ENCODE results near the gene KCNK4.

Gene KCNK4

DNA sequence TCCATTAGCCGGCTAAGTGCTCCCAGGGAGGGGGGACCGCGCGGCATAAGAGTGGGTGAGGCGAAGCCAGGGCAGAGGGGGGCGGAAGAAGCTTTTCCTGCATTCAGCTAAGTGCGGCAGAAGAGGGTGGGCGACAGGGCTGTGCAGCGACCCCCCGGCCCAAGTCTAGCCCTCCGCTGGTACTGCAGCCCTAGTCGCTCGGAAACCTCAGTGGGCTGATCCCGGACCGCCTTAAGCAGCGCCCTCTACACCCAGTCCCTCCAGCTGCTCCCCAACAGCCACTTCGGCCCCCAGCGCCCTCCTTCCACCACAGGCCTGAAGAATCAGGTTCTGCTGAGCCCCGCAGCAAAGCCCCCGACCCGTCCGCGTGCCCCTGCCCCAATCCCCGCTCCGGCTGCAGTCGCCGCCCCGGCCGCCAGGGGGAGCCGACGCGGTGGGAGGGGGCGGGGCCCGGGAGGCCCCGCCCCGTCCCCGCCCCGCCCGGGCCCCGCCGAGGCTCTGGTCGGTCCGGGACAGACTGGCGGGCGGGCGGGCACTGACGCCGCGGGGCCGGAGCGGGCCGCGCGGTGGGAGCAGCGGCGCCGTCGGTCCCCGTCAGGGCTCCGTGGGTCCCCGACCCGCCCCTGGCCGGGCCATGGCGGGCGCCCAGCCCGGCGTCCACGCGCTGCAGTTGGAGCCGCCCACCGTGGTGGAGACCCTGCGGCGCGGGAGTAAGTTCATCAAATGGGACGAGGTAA is 39.9 kb upstream of the KCNK4 start, which contains the start of gene PLCB3:
TSS of gene PLCB3 (plus strand) at position 515 of the 737 bp plus-strand sequence. CDS start at position 635, 120 bp downstream.
- Histone ChIP-seq H3K27me3 (ENCODE audit: insufficient read depth, low read length, poor library complexity, severe bottlenecking) (no peaks in the 10 kb centered on the region), H3K36me3 (ENCODE audit: insufficient read depth, low read length) (no peaks in the 10 kb centered on the region), H3K9ac (ENCODE audit: low read depth, low read length, poor library complexity, severe bottlenecking) (peak within 1 kb of the TSS; percentile 68), H4K20me1 (ENCODE audit: insufficient read depth, low read length, poor library complexity, severe bottlenecking) (no peaks in the 10 kb centered on the region), H3K79me2 (ENCODE audit: insufficient read depth, low read length) (peaks cover 7% of the 10 kb centered on the region), H3K9me2 (replicated peaks; ENCODE audit: low read depth, low read length) (no peaks in the 10 kb centered on the region), H2AFZ (ENCODE audit: low read length) (peak within 1 kb of the TSS; percentile 99), H3K4me3 (ENCODE audit: low read length, poor library complexity, severe bottlenecking) (peak within 1 kb of the TSS; percentile 84), H3K4me2 (ENCODE audit: low read depth, low read length, poor library complexity, severe bottlenecking) (peak within 1 kb of the TSS; percentile 89), H3F3A (ENCODE audit: low read depth) (peaks cover 3% of the 10 kb centered on the region; the same call in 1 of the 2 replicates), H3K9me3 (ENCODE audit: insufficient read depth, low read depth, low read length) (no peaks in the 10 kb centered on the region), H3K4me1 (ENCODE audit: insufficient read depth, low read length, poor library complexity, severe bottlenecking) (peaks cover 30% of the 10 kb centered on the region)
- no peak for TF ChIP-seq EZH2phosphoT487 (IDR thresholded peaks at IDR 0.05; ENCODE audit: borderline replicate concordance)
- TF ChIP-seq, protein P1, sequence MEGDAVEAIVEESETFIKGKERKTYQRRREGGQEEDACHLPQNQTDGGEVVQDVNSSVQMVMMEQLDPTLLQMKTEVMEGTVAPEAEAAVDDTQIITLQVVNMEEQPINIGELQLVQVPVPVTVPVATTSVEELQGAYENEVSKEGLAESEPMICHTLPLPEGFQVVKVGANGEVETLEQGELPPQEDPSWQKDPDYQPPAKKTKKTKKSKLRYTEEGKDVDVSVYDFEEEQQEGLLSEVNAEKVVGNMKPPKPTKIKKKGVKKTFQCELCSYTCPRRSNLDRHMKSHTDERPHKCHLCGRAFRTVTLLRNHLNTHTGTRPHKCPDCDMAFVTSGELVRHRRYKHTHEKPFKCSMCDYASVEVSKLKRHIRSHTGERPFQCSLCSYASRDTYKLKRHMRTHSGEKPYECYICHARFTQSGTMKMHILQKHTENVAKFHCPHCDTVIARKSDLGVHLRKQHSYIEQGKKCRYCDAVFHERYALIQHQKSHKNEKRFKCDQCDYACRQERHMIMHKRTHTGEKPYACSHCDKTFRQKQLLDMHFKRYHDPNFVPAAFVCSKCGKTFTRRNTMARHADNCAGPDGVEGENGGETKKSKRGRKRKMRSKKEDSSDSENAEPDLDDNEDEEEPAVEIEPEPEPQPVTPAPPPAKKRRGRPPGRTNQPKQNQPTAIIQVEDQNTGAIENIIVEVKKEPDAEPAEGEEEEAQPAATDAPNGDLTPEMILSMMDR (conservative IDR thresholded peaks at IDR 0.05; ENCODE audit: low read length) = peak; percentile 64

DNA sequence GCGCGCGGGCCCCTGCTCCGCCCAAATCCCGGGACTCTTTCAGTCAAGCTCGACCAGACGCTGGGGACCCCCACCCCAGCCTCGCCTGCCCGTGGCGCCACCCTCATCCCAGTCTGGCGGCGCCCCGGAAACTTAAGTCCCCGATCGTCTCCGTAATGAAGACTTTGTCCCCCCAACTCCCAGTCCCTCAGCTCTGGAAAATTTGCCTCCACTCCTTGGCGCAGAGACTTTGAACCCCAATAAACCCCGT is 39.4 kb upstream of the KCNK4 start:
- H3K9ac ChIP-seq (ENCODE audit: low read depth, low read length, poor library complexity, severe bottlenecking) = peak overlapping the region; percentile 68
- H3K36me3 ChIP-seq (ENCODE audit: insufficient read depth, low read length) = no peaks in the 10 kb centered on the region
- H3K79me2 ChIP-seq (ENCODE audit: insufficient read depth, low read length) = peaks cover 5% of the 10 kb centered on the region; the same call in 1 of the 2 replicates
- peaks cover 3% of the 10 kb centered on the region; the same call in 1 of the 2 replicates for H3F3A ChIP-seq (ENCODE audit: low read depth)
- H3K9me2 ChIP-seq (replicated peaks; ENCODE audit: low read depth, low read length) = no peaks in the 10 kb centered on the region
- H4K20me1 ChIP-seq (ENCODE audit: insufficient read depth, low read length, poor library complexity, severe bottlenecking) = no peaks in the 10 kb centered on the region
- peak overlapping the region; percentile 82 for H3K4me2 ChIP-seq (ENCODE audit: low read depth, low read length, poor library complexity, severe bottlenecking)
- peak overlapping the region; percentile 75 for H2AFZ ChIP-seq (ENCODE audit: low read length)
- no peak for TF ChIP-seq EZH2phosphoT487 (IDR thresholded peaks at IDR 0.05; ENCODE audit: borderline replicate concordance)
- TF ChIP-seq, protein P1 (conservative IDR thresholded peaks at IDR 0.05; ENCODE audit: low read length) = no peak
- peaks cover 30% of the 10 kb centered on the region for H3K4me1 ChIP-seq (ENCODE audit: insufficient read depth, low read length, poor library complexity, severe bottlenecking)
- no peaks in the 10 kb centered on the region for H3K9me3 ChIP-seq (ENCODE audit: insufficient read depth, low read depth, low read length)
- H3K4me3 ChIP-seq (ENCODE audit: low read length, poor library complexity, severe bottlenecking) = peak overlapping the region; percentile 84
- no peaks in the 10 kb centered on the region for H3K27me3 ChIP-seq (ENCODE audit: insufficient read depth, low read length, poor library complexity, severe bottlenecking)

DNA sequence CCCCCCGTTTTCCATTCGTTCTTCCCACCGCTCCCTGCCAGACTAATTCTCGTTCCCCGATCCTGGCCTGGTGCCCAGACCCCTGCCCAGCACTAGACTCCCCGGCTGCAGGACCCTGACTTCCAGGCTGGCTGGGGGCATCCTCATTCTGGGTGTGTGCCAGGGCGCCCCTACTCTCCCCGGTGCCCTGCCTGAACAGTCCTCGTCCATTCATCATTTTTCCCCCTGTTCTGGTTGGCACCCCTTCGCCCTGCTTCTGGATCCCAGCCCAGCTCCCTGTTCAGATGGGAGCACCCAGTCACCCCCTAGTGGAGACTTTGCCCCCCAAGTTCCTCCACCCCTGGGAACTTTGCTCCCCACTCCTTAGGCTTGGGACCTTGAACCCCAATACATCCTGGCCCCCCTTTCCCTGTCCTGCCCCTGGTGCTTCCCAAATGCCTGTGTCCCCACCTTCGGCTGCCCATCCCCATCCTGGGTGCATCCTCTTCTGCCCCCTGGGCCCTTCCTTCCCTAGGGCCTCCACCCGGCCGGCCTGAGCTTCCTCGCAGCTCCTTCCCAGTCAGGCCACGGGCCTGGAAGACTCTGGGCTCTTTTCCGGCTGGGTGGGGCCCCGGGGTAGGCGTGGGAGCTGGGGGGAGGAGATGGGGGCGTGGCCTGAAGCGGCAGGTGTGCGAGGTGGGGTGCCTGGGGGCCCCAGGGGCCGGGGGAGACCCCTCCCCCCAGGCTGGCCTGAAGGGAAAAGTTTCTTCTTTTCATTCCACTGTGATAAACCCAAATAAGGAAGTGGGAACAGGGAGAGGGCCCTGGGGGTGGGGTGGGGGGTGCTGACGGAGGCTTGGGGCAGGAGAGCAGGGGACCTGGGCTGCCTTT is 38.9 kb upstream of the KCNK4 start:
- H3K79me2 ChIP-seq (ENCODE audit: insufficient read depth, low read length) = peaks cover 5% of the 10 kb centered on the region; the same call in 1 of the 2 replicates
- H3F3A ChIP-seq (ENCODE audit: low read depth) = peaks cover 3% of the 10 kb centered on the region; the same call in 1 of the 2 replicates
- H3K36me3 ChIP-seq (ENCODE audit: insufficient read depth, low read length) = no peaks in the 10 kb centered on the region
- H3K27me3 ChIP-seq (ENCODE audit: insufficient read depth, low read length, poor library complexity, severe bottlenecking) = no peaks in the 10 kb centered on the region
- no peaks in the 10 kb centered on the region for H3K9me3 ChIP-seq (ENCODE audit: insufficient read depth, low read depth, low read length)
- H4K20me1 ChIP-seq (ENCODE audit: insufficient read depth, low read length, poor library complexity, severe bottlenecking) = no peaks in the 10 kb centered on the region
- H3K4me2 ChIP-seq (ENCODE audit: low read depth, low read length, poor library complexity, severe bottlenecking) = peak overlapping the region; percentile 82
- no peak for TF ChIP-seq EZH2phosphoT487 (IDR thresholded peaks at IDR 0.05; ENCODE audit: borderline replicate concordance)
- TF ChIP-seq, protein P1 (conservative IDR thresholded peaks at IDR 0.05; ENCODE audit: low read length) = peak; percentile 51
- peak overlapping the region; percentile 68 for H3K9ac ChIP-seq (ENCODE audit: low read depth, low read length, poor library complexity, severe bottlenecking)
- peak overlapping the region; percentile 75 for H2AFZ ChIP-seq (ENCODE audit: low read length)
- H3K4me3 ChIP-seq (ENCODE audit: low read length, poor library complexity, severe bottlenecking) = peak overlapping the region; percentile 84
- H3K9me2 ChIP-seq (replicated peaks; ENCODE audit: low read depth, low read length) = no peaks in the 10 kb centered on the region
- peaks cover 26% of the 10 kb centered on the region for H3K4me1 ChIP-seq (ENCODE audit: insufficient read depth, low read length, poor library complexity, severe bottlenecking)

Data from Loucy (cell line).